Tibial nerve (tissue), 4 donors: ENCODE measurements around the gene DBR1. TPM values are rescaled to one million over a fixed set of nuclear protein-coding genes. Genes with fewer than 3 reads are reported as not detected.
A peak's percentile ranks its signal among the peaks of the same experiment; 100 is the strongest.

Source experiments
- DNase-seq, 2 donors: peaks; one replicate each; pipeline ENCODE4 v3.0.0-alpha.2; 2019; ENCODE audit warnings: low spot score in 2 of 2
- H3K27ac ChIP-seq, 4 donors: fragments of 200-600 bp; sonication (generic) in 3 of 4; one replicate each; pipeline ENCODE4 v1.5.1; 2017 to 2019; ENCODE audit warnings: mild to moderate bottlenecking in 1 of 4
- H3K27me3 ChIP-seq, 2 donors: fragments of 200-600 bp; sonication (generic) in 1 of 2; one replicate each; pipeline versions ENCODE4 v1.5.1 to v1.6.0; 2017 to 2019
- H3K36me3 ChIP-seq, 3 donors: fragments of 200-600 bp; sonication (generic); one replicate each; pipeline ENCODE4 v1.5.1; 2018 to 2019
- H3K4me1 ChIP-seq, 4 donors: fragments of 200-600 bp; sonication (generic) in 3 of 4; one replicate each; pipeline ENCODE4 v1.5.1; 2017 to 2019
- H3K4me3 ChIP-seq, 4 donors: fragments of 200-600 bp; sonication (generic) in 3 of 4; one replicate each; pipeline ENCODE4 v1.5.1; 2017 to 2019; ENCODE audit warnings: mild to moderate bottlenecking in 1 of 4, moderate library complexity in 1 of 4
- H3K9me3 ChIP-seq, 4 donors: fragments of 200-600 bp; sonication (generic) in 3 of 4; one replicate each; pipeline ENCODE4 v1.5.1; 2017 to 2019
- EP300 ChIP-seq, 2 donors: sonication (generic); formaldehyde crosslinking; IDR thresholded peaks; one replicate each; pipeline ENCODE4 v1.6.1; 2017; ENCODE audit warnings: antibody characterized with exemption in 2 of 2, mild to moderate bottlenecking in 1 of 2
- POLR2A ChIP-seq, 2 donors: fragments of 450-650 bp; IDR thresholded peaks; one replicate each; pipeline ENCODE4 v1.6.1; 2017; ENCODE audit warnings: antibody characterized with exemption in 2 of 2, mild to moderate bottlenecking in 2 of 2, moderate library complexity in 2 of 2
- WGBS, 2 donors: methylation state at CpG; one replicate each; pipeline ENCODE4 v1.1.5; 2018; 5-methylcytosine and 5-hydroxymethylcytosine counted together
- total RNA-seq, 4 donors: library from RNA; depleted of rRNA; stranded (reverse); fragments of >200 nt; gene quantifications; one replicate each; pipeline ENCODE4 v1.1.0, GENCODE V29; 2016
- TF ChIP-seq, protein P1 (sequence below), 5 experiments: fragments of 200-600 bp in 3 of 5; fragments of 450-650 bp in 2 of 5; sonication (generic) in 3 of 5; IDR thresholded peaks; one replicate each; pipeline ENCODE4 v1.5.1; 2016 to 2019; ENCODE audit warnings: antibody characterized with exemption in 5 of 5, mild to moderate bottlenecking in 3 of 5, moderate library complexity in 2 of 5

Gene DBR1, protein sequence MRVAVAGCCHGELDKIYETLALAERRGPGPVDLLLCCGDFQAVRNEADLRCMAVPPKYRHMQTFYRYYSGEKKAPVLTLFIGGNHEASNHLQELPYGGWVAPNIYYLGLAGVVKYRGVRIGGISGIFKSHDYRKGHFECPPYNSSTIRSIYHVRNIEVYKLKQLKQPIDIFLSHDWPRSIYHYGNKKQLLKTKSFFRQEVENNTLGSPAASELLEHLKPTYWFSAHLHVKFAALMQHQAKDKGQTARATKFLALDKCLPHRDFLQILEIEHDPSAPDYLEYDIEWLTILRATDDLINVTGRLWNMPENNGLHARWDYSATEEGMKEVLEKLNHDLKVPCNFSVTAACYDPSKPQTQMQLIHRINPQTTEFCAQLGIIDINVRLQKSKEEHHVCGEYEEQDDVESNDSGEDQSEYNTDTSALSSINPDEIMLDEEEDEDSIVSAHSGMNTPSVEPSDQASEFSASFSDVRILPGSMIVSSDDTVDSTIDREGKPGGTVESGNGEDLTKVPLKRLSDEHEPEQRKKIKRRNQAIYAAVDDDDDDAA
- total RNA-seq: 10 to 100 TPM in 2 of 4 donors, 1 to 10 TPM in 2; 9.0 to 12.8 (median 10.2) TPM

DNA sequence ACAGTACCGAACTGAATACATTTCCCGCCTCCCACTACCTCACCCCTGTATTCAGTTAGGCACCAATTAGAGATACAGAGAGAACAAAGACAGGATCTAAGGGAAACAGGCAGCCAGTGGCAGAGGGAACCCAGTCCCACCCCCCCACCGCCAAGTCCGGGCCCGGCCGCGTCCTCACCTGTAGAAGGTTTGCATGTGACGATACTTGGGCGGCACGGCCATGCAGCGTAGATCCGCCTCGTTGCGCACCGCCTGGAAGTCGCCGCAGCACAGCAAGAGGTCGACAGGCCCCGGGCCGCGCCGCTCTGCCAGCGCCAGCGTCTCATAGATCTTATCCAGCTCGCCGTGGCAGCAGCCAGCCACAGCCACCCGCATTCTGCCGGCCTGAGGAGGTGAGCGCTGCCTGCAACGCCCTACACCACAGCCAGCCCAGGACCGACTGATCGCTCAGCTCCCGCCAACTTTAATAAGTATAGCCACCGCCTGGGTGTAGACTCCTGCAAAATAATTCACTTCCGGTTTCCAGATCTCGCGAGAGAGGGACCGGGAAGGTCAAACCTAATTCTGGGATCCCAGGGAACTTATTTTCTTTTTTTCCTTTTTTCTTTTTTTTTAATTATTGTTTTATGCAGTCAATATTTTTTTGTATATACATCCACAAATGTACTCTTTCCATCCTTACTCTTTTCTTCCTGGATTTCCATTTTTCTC is at the start of gene DBR1:
TSS of gene DBR1 (minus strand) at position 501 of the 711 bp plus-strand sequence. CDS start at position 375, 126 bp downstream.
- 1% methylated on average over 28 to 37 of the region's 38 CpGs for WGBS, 2 donors
- peaks cover 0 to 27% (median 12%) of the 10 kb centered on the region in 4 donors for H3K4me1 ChIP-seq
- H3K27me3 ChIP-seq: no peaks in the 10 kb centered on the region
- H3K9me3 ChIP-seq: no peaks in the 10 kb centered on the region
- peak; percentile 48 to 89 for DNase-seq
- H3K36me3 ChIP-seq: peaks cover 0 to 29% (median 0%) of the 10 kb centered on the region in 3 donors
- H3K27ac ChIP-seq: peak within 1 kb of the TSS; percentile 31 to 87 (median 82)
- peak within 1 kb of the TSS; percentile 68 to 87 (median 78) for H3K4me3 ChIP-seq
- TF ChIP-seq EP300 (IDR thresholded peaks at IDR 0.05): peak in 1 of 2 donors; percentile 73
- TF ChIP-seq, protein P1, sequence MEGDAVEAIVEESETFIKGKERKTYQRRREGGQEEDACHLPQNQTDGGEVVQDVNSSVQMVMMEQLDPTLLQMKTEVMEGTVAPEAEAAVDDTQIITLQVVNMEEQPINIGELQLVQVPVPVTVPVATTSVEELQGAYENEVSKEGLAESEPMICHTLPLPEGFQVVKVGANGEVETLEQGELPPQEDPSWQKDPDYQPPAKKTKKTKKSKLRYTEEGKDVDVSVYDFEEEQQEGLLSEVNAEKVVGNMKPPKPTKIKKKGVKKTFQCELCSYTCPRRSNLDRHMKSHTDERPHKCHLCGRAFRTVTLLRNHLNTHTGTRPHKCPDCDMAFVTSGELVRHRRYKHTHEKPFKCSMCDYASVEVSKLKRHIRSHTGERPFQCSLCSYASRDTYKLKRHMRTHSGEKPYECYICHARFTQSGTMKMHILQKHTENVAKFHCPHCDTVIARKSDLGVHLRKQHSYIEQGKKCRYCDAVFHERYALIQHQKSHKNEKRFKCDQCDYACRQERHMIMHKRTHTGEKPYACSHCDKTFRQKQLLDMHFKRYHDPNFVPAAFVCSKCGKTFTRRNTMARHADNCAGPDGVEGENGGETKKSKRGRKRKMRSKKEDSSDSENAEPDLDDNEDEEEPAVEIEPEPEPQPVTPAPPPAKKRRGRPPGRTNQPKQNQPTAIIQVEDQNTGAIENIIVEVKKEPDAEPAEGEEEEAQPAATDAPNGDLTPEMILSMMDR (IDR thresholded peaks at IDR 0.05): peak in 1 of 5 experiments; percentile 23
- peak; percentile 18 to 74 for TF ChIP-seq POLR2A (IDR thresholded peaks at IDR 0.05)

DNA sequence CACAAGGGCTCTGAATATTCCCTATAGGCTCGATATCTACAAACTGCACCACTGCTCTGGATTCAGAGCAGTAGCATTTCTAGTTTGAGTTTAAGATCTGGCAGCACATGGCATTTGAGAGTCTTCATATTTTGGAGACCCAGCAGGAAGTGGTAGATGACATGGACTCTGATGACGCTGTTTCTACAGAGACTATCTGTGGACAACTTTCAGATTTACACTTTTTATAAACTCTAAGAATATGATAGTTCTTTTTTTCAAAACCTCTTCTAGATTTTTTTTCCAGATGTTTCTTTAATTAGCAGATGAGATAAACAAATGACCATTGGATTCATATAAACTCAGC is 48.2 kb upstream of the DBR1 start:
- peaks cover 0 to 55% (median 6%) of the 10 kb centered on the region in 3 donors for H3K36me3 ChIP-seq
- 82 to 87% methylated on average over 2 of the region's 2 CpGs for WGBS, 2 donors
- no peaks in the 10 kb centered on the region for H3K9me3 ChIP-seq
- no peaks in the 10 kb centered on the region for H3K27me3 ChIP-seq
- H3K4me1 ChIP-seq: peaks cover 0 to 23% (median 0%) of the 10 kb centered on the region in 4 donors
- no peak overlapping the region for H3K4me3 ChIP-seq
- H3K27ac ChIP-seq: no peak overlapping the region
- no peak for TF ChIP-seq POLR2A (IDR thresholded peaks at IDR 0.05)
- TF ChIP-seq, protein P1 (IDR thresholded peaks at IDR 0.05): no peak
- no peak for TF ChIP-seq EP300 (IDR thresholded peaks at IDR 0.05)
- no peak for DNase-seq

DNA sequence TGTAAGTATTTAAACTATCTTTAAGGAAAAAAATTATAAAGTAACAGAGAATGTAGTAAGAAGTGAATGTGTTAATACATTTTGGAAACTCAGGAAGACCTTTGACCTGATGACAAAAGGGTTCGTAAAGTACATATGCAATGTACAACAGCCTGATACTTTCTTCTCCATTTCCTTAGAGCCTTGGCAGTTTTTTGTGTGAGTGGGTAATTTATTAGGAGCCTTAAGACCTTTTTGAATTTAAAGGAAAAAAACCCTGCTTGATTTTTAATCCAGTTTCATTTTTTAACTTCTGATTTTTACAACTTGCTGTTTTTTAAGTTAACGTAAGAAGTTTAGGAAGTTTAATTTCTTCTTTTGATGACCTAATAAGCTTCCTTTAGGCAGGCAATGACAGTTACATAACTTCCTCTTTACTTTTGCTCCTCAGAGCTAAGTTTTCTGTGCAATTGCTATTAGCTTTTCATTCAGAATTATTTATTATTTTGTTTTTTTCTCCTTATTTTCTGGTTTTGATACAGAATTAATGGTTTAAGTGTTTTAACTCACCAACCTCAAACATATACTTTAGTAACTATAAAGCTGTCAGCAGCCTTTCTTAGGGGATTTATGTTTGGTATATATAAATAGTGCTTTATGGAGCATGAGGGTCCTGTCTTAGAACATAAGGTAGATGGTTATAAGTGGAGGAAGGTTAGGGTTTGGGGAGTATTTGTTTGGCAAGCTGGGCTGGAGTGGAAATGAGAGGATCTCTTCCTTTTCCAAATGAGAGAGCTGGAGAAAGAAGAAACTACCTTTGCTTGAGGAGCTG is 47.6 kb upstream of the DBR1 start:
- 39 to 44% methylated on average over 2 of the region's 2 CpGs for WGBS, 2 donors
- TF ChIP-seq, protein P1 (IDR thresholded peaks at IDR 0.05): no peak
- no peak for TF ChIP-seq EP300 (IDR thresholded peaks at IDR 0.05)
- no peak for TF ChIP-seq POLR2A (IDR thresholded peaks at IDR 0.05)
- Histone ChIP-seq H3K36me3 (peaks cover 0 to 49% (median 6%) of the 10 kb centered on the region in 3 donors), H3K4me3 (no peak overlapping the region), H3K9me3 (no peaks in the 10 kb centered on the region), H3K27me3 (no peaks in the 10 kb centered on the region), H3K4me1 (peaks cover 0 to 23% (median 0%) of the 10 kb centered on the region in 4 donors), H3K27ac (no peak overlapping the region)
- no peak for DNase-seq

DNA sequence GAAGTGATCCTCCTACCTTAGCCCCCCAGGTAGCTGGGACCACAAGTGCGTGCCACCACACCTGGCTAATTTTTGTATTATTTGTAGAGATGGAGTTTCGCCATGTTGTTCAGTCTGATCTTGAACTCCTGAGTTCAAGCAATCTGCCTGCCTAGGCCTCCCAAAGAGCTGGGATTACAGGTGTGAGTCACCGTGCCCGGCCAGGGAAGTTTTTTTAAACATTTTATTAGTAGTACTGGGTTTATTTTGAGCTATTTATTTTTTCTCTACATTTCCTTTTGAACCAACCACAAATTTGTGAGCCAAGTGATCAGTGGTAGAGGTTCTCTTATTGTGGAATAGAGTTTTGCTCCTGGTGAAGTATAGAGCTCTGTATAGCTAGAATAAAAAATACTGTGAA is 46.1 kb upstream of the DBR1 start:
- no peaks in the 10 kb centered on the region for H3K27me3 ChIP-seq
- DNase-seq: no peak
- no peaks in the 10 kb centered on the region for H3K9me3 ChIP-seq
- 93 to 97% methylated on average over 4 of the region's 4 CpGs for WGBS, 2 donors
- TF ChIP-seq POLR2A (IDR thresholded peaks at IDR 0.05) (no peak), EP300 (IDR thresholded peaks at IDR 0.05) (no peak)
- TF ChIP-seq, protein P1 (IDR thresholded peaks at IDR 0.05): no peak
- H3K4me3 ChIP-seq: no peak overlapping the region
- H3K4me1 ChIP-seq: peaks cover 0 to 23% (median 0%) of the 10 kb centered on the region in 4 donors
- H3K36me3 ChIP-seq: peaks cover 0 to 34% (median 3%) of the 10 kb centered on the region in 3 donors
- H3K27ac ChIP-seq: no peak overlapping the region
